Omental fat pad (tissue), 4 donors: ENCODE measurements around the gene CFDP1. TPM values are rescaled to one million over a fixed set of nuclear protein-coding genes. Genes with fewer than 3 reads are reported as not detected.
"Not testable (repeated sequence)": the region's sequence is repeated elsewhere in the genome, so short reads cannot be mapped to it uniquely, and the experiment has no call there.

Source experiments
- ATAC-seq: fragments of 150-250 bp; one replicate; pipeline ENCODE4 v1.9.1; 2016; ENCODE audit warnings: mild to moderate bottlenecking, moderate library complexity; ENCODE audit not compliant: low FRiP score
- DNase-seq: peaks from one replicate; pipeline ENCODE4 v3.0.0-alpha.2; 2019; ENCODE audit warnings: low spot score
- total RNA-seq, 4 donors: library from RNA; depleted of rRNA; stranded (reverse); fragments of >200 nt; gene quantifications; one replicate each; pipeline ENCODE4 v1.1.0, GENCODE V29; 2016
- TF ChIP-seq, protein P1 (sequence below), 3 donors: fragments of 450-650 bp; IDR thresholded peaks; one replicate each; pipeline ENCODE4 v1.5.1; 2016 to 2017; ENCODE audit warnings: antibody characterized with exemption in 3 of 3, mild to moderate bottlenecking in 3 of 3, moderate library complexity in 2 of 3

Gene CFDP1
- total RNA-seq, 4 donors from 2014 or later = 37.5 to 54.4 (median 49.2) TPM

DNA sequence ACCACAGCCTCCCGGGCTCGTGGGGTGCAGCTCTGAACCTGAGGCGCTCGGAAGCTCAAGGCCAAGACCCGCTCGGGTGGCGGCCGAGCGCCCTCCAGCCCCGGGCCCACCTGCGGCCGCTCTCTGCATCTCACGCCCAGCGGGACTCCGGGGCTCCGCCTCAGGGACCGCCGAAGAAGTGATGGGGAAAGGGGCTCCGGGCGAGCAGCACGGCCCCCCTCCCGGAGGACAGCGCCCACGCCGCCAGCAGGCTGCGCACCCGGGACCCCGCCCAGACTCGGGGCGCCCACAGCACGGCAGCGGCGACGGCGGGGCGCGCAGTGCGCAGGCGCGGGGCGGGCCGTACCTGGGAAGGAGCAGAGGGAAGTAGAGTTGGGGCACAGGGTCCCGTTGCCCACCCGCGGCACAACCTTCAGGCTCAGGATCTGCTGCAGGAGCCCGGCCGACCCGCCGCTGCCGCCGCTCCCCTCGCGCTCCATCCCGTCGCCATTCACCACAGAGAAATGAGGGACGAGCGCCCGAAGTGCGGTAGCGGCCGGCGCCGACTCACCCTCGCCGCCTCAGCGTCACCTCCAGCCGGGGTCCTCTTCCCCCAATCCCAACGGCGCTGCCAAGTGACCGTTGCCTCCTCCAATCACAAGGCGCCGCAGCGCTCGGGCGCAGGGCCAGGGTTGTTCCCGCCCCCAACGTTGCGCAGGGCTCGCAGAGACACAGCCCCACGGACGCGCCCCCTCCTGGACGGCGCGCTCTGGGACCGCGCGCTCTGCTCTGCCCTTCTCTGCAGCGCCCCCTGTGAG, 31.0 kb upstream of the CFDP1 start, which contains the start of gene TMEM170A:
TMEM170A (minus strand) TSS at position 568 of the 797 bp plus-strand sequence; CDS start at position 479, 89 bp downstream.
- DNase-seq (peak; percentile 98), ATAC-seq (peak; percentile 100)
- TF ChIP-seq, protein P1, sequence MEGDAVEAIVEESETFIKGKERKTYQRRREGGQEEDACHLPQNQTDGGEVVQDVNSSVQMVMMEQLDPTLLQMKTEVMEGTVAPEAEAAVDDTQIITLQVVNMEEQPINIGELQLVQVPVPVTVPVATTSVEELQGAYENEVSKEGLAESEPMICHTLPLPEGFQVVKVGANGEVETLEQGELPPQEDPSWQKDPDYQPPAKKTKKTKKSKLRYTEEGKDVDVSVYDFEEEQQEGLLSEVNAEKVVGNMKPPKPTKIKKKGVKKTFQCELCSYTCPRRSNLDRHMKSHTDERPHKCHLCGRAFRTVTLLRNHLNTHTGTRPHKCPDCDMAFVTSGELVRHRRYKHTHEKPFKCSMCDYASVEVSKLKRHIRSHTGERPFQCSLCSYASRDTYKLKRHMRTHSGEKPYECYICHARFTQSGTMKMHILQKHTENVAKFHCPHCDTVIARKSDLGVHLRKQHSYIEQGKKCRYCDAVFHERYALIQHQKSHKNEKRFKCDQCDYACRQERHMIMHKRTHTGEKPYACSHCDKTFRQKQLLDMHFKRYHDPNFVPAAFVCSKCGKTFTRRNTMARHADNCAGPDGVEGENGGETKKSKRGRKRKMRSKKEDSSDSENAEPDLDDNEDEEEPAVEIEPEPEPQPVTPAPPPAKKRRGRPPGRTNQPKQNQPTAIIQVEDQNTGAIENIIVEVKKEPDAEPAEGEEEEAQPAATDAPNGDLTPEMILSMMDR (IDR thresholded peaks at IDR 0.05) = peak in 2 of 3 donors; percentile 99

DNA sequence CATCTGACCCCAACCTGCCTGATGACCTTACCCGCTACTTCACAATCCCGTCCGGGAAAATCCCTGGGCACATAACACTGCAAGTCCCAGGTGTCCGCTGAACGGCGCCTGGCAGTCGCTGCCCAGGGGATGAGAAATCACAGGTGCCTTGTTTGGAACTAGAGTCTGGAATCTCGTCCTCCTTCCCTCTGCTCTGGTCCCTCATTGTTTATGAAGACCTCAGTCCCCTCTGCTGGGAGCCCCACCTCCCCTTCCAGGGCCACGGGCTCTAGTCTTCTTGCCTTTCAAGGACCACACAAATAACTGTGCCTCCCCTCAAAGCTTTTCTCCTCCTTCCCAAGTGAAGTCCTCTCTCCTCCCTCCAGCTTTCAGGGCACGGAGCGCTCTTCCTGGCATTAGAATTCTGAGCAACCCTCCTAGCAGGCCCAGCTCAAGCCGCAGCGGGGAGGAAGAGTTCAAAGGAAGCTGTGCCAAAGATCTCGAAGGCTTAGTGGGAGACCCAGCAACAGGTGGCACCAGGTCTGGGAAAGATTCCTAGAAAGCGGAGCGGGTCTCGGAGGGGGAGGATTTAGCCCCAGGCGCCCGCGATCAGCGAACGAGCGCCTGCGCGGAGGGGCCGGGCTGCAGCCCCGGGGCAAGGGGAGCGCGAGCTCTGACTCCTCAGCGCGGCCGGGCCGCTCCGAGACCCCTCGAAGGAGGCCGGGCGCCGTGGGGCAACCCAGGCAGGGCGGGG, 30.3 kb upstream of the CFDP1 start:
- DNase-seq = not testable (repeated sequence)
- ATAC-seq = peak; percentile 22

DNA sequence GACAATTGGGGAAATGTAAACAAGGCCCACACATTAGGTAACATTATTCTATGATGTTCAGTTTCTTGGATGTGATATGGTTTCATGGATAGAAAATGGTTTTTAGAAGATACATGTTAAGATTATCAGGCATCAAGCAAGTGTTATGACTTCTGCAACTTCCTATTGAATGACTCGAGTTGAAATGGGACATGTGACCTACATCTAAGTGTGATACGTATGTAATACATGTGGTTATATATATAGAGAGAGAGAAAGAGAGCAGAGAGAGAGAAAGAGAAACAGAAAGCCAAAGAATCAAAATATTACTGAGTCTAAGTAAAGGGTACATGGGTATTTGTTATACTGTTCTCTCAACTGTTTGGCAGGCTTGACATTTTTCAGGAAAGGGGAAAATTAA, 29.5 kb upstream of the CFDP1 start:
- TF ChIP-seq, protein P1 (IDR thresholded peaks at IDR 0.05) = no peak
- ATAC-seq = no peak

DNA sequence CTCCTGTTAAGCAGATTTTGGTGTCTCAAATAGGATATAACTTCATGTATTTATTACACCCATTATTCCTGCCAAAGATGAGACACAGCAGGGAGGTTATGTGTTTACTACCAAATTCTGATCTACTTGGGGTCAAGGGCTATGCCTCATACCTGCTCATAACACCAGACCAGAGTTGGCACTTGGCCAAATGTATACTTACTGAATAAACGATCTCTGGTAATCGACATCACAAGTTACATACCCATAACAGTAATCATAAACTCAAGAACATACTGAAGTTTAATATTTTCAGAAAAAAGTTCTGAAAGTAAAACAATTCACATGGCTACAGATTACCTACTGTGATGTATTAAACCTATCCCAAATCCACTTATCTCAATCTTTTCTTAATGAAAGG, 28.3 kb upstream of the CFDP1 start:
- TF ChIP-seq, protein P1 (IDR thresholded peaks at IDR 0.05) = no peak
- no peak for ATAC-seq

More for the DNA sequence above, 29.5 kb upstream of the CFDP1 start:
- no peak for DNase-seq

DNA sequence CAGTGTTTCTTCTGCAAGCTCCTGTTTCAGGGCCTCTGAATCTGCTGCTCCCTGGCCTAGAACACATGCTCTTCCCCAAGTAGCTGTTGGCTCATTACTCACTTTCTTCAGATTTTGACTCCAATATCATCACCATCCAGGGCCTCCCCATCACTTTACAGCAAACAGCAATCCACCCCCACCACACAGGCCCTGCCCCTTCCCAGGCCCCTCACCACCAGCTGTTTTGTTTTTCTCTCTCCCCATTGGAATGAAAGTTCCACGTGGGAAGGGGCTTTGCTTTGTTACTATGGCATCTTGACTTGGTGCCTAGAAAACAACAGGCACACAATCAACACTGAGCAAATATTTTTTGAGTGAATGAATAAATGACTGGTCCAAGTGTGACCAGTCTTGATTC, 27.1 kb upstream of the CFDP1 start:
- ATAC-seq (no peak), DNase-seq (no peak)
- TF ChIP-seq, protein P1 (IDR thresholded peaks at IDR 0.05) = no peak

More for the DNA sequence above, 28.3 kb upstream of the CFDP1 start:
- no peak for DNase-seq

DNA sequence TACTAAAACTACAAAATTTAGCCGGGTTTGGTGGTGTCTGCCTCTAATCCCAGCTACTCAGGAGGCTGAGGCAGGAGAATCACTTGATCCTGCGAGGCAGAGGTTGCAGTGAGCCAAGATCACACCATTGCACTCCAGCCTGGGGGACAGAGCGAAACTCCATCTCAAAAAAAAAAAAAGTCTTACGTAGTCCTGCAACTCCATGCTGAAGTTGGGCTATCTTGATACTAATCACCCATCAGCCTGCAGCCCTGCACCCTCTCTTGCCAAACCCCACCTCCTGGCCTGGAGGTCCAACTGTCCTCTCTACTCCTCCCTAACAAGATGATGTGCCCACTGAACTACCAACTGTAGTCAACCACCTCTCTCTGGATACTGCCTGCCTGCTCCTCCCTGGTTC, 26.4 kb upstream of the CFDP1 start:
- DNase-seq (no peak), ATAC-seq (no peak)
- TF ChIP-seq, protein P1 (IDR thresholded peaks at IDR 0.05) = no peak

DNA sequence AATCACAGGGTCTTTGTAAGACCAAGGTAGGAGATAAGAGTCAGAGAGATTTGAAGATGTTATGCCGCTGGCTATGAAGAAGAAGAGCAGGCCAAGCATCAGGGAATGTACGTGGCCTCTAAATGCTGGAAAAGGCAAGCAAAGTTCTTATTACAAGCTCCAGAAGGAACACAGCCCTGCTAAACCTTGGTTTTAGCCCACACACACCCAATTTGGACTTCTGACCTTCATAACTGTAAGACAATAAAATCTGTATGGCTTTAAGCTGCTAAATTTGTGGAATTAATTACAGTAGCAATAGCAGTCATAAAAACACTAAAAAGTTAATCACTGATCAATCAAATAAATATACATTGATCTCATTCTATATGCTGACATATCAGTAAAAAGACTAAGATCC, 25.1 kb upstream of the CFDP1 start:
- no peak for DNase-seq
- ATAC-seq = no peak
- TF ChIP-seq, protein P1 (IDR thresholded peaks at IDR 0.05) = no peak
